ENCODE data around the gene ATP6V0E2.

ATP6V0E2 gene

GRCh38 chr7:149838992-149839408 lies 34.8 kb upstream of the ATP6V0E2 start:
- DNase-seq, result peak; percentile 16

DNA sequence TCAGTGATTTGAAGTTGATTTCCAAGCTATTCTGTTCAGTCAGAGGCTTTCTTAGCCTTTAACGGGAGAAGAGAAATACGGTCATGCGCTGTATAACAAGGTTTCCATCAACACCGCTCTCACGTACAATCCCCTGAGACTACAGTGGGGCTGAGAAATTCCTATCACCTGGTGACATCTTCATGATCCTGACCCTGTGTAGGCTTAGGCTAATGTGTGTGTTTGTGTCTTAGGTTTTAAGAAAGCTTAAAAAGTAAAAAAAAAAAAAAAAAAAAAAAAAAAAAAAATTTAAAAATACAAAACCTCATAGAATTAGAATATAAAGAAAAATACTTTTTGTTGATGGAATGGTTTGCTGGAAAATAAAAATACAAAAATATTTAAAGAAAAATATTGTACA lies 33.8 kb upstream of the ATP6V0E2 start:
- no peak for DNase-seq

DNA sequence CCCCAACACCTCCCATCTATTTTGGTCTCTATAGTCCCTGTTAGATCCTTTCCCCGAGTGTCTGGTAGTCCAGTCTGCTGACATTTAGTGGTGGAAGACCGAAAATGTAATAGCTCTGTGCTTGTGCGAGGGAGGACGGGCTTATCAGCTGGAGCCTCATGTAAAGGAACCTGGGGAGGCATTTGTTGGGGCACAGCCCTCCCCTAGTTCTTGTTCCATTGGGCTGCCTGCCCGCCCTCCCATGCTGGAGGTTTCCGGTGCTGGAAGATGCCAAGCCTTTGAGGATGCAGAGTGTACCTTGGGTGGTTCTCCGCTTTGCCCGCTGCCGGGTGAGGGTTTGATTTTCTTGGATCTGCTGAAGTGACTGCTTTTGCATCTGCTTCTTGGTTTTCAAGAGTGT lies 30.2 kb upstream of the ATP6V0E2 start:
- no peak for DNase-seq

- DNase-seq, result no peak
These were observed 29.3 kb upstream of the ATP6V0E2 start for GRCh38 chr7:149844445-149844844.

DNA sequence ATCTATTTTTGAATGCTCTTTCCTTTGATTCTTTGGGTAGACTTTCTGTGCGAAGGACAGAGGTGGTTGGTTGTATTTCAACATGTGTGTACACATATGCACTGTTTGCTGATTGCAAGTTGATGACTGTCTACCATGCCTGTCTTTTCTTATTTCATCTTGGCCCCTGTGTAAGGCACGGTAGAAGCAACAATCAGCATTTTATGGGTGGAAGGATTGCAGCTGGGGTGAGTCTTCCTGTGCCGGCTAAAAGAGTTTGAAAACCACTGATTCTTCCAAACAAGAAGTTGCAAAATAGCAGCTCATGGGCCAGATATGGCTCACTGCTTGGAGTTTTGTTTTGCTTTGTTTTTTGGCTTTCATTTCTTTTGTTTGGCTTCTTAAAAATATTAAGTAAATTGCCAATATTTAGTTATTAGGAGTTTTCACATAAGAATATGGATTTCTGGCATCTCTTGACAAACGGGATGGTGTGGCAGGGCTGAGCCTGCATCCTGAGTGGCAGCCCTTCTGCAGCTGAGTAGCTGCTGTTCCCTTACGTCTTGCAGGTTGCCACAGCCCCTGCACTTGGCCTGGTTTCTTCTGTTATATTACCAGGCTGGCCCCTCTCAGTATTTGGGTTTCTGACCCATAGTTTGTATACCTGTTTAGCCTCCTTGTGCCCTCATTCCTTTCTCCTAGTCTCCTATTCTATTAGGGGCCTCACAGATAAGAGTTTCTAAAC lies 28.4 kb upstream of the ATP6V0E2 start:
- no peak for DNase-seq

DNA sequence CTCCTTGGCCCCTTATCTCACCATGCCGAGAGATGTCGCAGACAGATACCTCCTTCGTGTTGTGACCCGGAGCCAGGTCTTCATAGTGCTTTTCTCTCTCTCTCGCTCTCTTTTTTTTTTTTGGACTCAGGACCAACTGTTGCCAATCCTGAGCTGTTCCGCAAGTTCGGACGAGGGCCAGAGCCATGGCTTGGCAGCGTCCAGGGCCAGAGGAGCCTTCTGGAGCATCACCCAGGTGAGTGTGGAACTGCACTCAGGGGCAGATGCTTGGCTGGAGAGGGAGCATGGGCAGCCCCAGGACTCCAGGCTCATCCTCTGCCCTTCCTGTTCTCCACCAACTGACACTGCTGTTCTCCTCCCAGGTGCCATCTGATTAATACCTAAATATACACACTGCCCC lies 27.7 kb upstream of the ATP6V0E2 start:
- no peak for DNase-seq

- no peak for DNase-seq
These were observed 27.2 kb upstream of the ATP6V0E2 start for GRCh38 chr7:149846436-149847046.

DNA sequence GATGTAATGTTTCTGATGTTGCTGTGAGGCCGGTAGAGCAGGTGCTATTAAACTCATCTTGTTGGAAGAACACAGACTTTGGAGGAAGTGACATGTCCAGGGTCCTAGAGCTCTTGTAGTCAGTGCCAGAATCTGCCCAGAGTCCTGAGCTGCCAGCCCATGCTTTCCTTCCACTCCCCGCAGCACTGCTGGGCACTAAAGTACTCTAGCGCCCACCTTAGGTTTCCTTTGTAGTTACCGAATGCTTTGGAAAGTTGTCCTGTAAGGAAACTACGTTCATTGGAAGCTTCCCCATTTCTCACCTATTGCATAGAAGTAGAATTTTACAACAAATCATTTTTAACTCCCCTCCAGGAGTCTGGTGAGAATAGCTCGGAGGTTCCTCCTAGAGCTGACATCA lies 24.6 kb upstream of the ATP6V0E2 start:
- DNase-seq, result no peak

DNA sequence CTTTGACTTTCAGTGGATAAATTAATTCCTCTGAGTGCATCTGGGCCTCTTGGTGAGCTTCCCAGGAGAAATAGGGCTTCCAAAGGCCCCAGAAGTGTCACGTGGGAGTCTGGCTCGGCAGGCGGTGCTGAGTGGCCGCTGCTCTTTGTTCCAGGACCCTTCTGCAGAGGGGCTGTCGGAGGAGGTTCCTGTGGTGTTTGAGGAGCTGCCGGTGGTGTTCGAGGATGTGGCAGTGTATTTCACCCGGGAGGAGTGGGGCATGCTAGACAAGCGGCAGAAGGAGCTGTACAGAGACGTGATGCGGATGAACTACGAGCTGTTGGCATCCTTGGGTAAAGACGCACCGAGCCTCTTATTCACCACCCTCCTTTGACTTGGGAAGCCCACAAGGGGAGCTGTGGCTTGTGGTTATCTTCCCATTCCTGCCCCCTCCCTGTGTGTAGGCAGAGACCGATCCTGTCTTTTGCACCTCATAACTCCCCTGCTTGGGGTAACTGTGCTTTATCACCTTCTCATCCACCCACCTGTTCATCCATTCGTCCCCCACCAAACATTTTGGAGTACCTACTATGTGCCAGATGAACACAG lies 23.7 kb upstream of the ATP6V0E2 start:
- no peak for DNase-seq

- DNase-seq, result no peak
These were observed 23.1 kb upstream of the ATP6V0E2 start for GRCh38 chr7:149850716-149851115.

GRCh38 chr7:149851449-149851848 lies 22.3 kb upstream of the ATP6V0E2 start:
- DNase-seq, result no peak

DNA sequence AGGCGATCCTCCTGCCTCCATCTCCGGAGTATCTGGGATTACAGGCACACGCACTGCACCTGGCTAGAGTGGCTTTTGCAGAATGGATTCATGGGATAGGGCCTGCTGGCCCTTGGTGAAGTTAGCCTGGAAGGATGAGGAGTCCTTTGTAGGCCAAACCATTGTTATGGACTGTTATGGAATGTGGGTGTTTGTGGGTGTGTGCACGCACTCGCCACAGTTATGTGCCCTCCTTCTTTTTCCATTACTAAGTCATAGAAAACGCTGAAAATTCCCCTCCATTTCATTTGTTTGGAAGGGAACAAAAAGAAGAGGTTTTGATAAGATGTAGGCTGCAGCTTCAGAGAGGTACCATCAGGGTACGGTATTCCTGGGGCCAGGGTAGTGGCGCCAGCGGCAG lies 20.6 kb upstream of the ATP6V0E2 start:
- DNase-seq, result no peak

DNA sequence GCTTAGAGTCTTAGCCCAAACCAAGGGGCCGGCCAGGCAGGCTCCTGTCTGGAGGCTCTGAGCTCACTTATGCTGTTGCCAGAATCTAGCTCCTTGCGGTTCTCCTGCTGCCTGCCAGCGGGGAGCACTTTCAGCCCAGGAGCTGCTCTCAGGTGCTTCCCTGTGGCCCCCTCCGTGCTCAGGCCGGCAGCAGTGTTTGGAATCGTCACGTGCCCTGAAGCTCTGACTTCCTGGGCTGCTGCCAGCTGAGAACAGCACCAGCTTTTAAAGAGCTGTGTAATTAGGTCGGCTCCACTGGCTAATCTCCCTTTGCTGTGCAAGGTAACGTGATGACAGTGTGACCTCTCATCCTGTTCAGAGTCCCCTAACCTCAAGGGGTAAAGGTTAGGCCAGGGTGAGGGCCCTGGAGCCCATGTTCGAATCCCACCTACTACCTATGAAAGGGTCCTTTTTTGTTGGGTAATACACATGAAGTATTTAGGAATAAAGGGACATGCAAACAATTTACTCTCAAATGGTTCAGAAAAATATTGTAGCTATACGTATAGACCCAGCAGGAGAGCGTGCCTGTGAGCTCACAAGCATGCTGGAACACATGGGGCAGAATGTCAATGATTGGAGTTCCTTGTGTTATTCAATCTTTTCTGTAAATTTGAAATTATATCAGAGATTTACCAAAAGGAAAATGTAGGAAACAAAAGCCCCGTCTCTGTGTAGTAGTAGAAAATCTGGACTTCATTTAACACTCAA lies 19.0 kb upstream of the ATP6V0E2 start:
- DNase-seq, result peak; percentile 46

DNA sequence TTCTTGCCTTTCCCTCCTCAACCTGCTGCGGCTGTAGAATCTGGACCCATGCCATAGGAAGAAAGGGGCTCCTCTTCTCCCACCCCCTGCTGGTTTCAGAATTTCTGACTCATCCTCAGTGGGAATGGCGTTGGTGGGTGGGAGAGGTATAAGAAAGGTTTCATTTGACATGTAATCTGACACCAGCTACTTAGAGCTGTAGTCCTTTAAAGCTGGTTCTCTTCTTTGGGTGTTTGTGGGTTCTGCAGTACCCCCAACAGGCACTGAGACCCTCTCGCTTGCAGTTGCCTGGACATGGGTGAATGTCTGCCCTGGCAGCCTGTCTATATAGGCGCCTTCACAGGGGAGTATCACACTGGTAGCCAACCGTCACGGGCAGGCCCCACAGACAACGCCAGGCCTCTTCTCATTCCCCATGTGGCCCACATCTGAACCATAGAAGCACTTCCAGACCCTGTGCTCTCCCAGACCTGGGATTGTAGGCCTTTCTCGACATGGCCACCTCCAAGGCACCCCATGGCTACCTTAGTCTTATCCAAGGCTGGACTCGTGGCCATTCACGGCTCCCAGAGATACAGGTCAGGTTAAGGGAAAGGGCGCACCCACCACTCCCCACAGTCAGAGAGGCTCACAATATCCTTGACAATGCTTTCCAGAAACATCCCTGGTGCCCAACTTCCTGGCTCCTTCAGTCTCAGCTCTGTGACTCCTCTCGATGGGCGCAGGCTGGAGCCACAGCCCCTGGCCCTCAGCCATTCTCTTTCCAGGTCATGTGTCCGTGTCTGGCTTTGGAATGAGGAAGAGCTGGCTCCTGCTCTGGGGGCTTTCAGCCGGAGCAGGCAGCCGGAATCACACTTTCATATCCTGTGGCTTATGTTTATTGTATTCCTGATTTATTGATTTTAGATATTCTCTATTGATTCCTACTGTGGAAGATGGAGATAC lies 18.1 kb upstream of the ATP6V0E2 start:
- DNase-seq, result peak; percentile 80

- DNase-seq, result no peak
These were observed 17.2 kb upstream of the ATP6V0E2 start for GRCh38 chr7:149856583-149856982.

GRCh38 chr7:149859369-149859768 lies 14.4 kb upstream of the ATP6V0E2 start:
- DNase-seq, result no peak

DNA sequence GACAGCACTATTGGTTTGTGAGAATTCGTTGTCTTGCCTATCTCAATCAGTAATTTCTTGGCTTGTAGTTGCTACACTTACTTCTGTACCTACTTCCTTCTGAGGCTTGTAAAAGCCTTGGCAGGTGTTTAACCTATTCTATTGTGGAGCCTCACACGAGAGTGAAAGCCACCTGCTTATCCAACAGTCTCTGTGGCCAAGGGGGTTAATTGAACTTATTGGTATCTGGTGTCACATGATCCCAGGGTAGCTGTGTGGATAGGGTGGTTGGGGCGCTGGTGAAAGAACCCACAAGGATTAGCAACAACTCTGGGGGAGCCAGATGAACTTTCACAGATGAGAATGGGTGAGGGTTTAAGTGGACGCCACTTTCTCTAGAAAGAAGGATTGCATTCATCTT lies 13.9 kb upstream of the ATP6V0E2 start:
- DNase-seq, result no peak

- DNase-seq, result no peak
These were observed 12.7 kb upstream of the ATP6V0E2 start for GRCh38 chr7:149860821-149861727.

GRCh38 chr7:149861728-149862045 lies 12.1 kb upstream of the ATP6V0E2 start:
- DNase-seq, result no peak

DNA sequence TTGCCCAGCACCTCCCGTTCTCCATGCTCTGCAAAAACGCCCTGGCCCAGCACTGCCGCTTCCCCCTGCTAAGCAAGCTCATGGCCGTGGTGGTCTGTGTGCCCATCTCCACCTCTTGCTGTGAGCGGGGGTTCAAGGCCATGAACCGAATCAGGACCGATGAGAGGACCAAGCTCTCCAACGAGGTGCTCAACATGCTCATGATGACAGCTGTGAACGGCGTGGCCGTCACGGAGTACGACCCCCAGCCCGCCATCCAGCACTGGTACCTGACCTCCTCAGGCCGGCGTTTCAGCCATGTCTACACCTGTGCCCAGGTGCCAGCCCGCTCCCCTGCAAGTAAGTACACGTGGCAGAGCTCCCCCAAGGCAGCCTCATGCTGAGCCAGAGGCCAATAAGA lies 11.6 kb upstream of the ATP6V0E2 start:
- DNase-seq, result no peak

DNA sequence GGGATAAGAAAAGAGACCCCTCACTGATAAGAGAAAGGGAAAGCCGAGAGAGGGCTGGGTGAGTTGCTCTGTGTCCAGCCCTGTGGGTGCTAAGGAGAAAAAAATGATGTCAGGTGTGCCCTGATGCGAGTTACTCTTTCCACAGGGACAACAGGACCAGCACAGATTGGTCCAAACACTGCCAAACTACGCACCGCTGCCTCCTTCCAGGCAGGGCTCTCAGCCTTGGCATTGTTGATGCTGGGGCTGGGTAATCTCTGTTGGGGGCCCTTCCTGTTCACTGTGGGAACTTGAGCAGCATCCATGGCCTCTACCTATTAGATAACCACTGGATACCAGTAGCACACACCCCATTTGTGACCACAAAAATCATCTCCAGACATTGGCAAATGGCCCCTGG lies 10.3 kb upstream of the ATP6V0E2 start:
- DNase-seq, result no peak

DNA sequence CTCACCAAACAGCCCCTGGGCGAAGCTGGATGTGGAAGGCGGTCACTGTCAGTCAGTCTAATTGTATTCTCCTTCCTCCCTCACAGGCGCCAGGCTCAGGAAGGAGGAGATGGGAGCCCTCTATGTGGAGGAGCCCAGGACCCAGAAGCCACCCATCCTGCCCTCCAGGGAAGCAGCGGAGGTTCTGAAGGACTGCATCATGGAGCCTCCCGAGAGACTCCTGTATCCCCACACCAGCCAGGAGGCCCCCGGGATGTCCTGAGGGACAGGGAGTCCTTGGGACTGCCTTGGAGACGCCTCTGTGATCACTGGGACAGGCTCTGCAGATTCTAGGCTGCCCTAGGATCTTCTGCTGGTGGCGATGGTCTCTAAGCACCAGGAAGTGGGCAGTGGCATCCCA lies 9.7 kb upstream of the ATP6V0E2 start:
- no peak for DNase-seq

Measured in EL (cell line).